Neural cell (in vitro differentiated cells): ENCODE data around the gene GDPD4. TPM values are rescaled to one million over a fixed set of nuclear protein-coding genes. Genes with fewer than 3 reads are reported as not detected.

Source experiments
- H2AFZ ChIP-seq: fragments of 200-600, 300-800 bp; sonication (generic), shearing (Covaris generic); 2 replicates; pipeline ENCODE4 v1.6.0; 2014; ENCODE audit warnings: low read depth, mild to moderate bottlenecking, antibody characterized with exemption, low read length, moderate library complexity
- H3F3A ChIP-seq: fragments of 200-600 bp; shearing (Covaris generic); 2 replicates; pipeline ENCODE4 v1.6.1; 2016; ENCODE audit warnings: mild to moderate bottlenecking, moderate library complexity, mixed read lengths, antibody characterized with exemption, low read length; ENCODE audit not compliant: insufficient read depth, poor library complexity, severe bottlenecking
- H3K27ac ChIP-seq: fragments of 200-600, 300-800 bp; sonication (generic), shearing (Covaris generic); 2 replicates; pipeline ENCODE4 v1.5.1; 2014; ENCODE audit warnings: mild to moderate bottlenecking, low read length, moderate library complexity
- H3K27me3 ChIP-seq: fragments of 300-800, 200-600 bp; sonication (generic), shearing (Covaris generic); 2 replicates; pipeline ENCODE4 v1.6.0; 2014; ENCODE audit warnings: mild to moderate bottlenecking, low read depth, low read length, moderate library complexity; ENCODE audit not compliant: insufficient read depth
- H3K36me3 ChIP-seq: fragments of 300-800, 200-600 bp; sonication (generic), shearing (Covaris generic); 2 replicates; pipeline ENCODE4 v1.5.1; 2014; ENCODE audit warnings: mild to moderate bottlenecking, antibody characterized with exemption, low read length, moderate library complexity; ENCODE audit not compliant: insufficient read depth
- H3K4me2 ChIP-seq: fragments of 300-800, 200-600 bp; sonication (generic), shearing (Covaris generic); 2 replicates; pipeline ENCODE4 v1.6.0; 2014; ENCODE audit warnings: mild to moderate bottlenecking, low read length
- H3K4me3 ChIP-seq: fragments of 300-800, 200-600 bp; sonication (generic), shearing (Covaris generic); 2 replicates; pipeline ENCODE4 v1.5.1; 2014; ENCODE audit warnings: mild to moderate bottlenecking, low read length, moderate library complexity
- H3K79me2 ChIP-seq: fragments of 200-600 bp; shearing (Covaris generic); replicated peaks from 2 replicates; pipeline ENCODE4 v1.6.0; 2014; ENCODE audit warnings: mild to moderate bottlenecking, low read length, moderate library complexity; ENCODE audit not compliant: insufficient read depth
- H3K9ac ChIP-seq: fragments of 300-800, 200-600 bp; sonication (generic), shearing (Covaris generic); 2 replicates; pipeline ENCODE4 v1.6.1; 2016; ENCODE audit warnings: mild to moderate bottlenecking, low read length, mixed read lengths
- H3K9me2 ChIP-seq: fragments of 200-600 bp; shearing (Covaris generic); 2 replicates; pipeline ENCODE4 v1.6.1; 2016; ENCODE audit warnings: mild to moderate bottlenecking, low read length, mixed read lengths; ENCODE audit not compliant: insufficient read depth
- H3K9me3 ChIP-seq: fragments of 200-600, 300-800 bp; sonication (generic), shearing (Covaris generic); 2 replicates; pipeline ENCODE4 v1.6.1; 2016; ENCODE audit warnings: mild to moderate bottlenecking, mixed run types, low read length, moderate library complexity, mixed read lengths
- H4K20me1 ChIP-seq: fragments of 200-600 bp; shearing (Covaris generic); 2 replicates; pipeline ENCODE4 v1.6.1; 2016; ENCODE audit warnings: mild to moderate bottlenecking, mixed run types; ENCODE audit not compliant: insufficient read depth
- EP300 ChIP-seq: fragments of 450-650 bp; conservative IDR thresholded peaks from 2 replicates; pipeline ENCODE4 v1.6.1; 2014; ENCODE audit warnings: antibody characterized with exemption, mild to moderate bottlenecking, moderate library complexity; ENCODE audit not compliant: poor library complexity, severe bottlenecking
- EZH2 ChIP-seq: fragments of 200-600, 300-800 bp; shearing (Covaris generic), sonication (generic); IDR thresholded peaks from 2 replicates; pipeline ENCODE4 v1.6.1; 2014; ENCODE audit warnings: antibody characterized with exemption, low read length, borderline replicate concordance, mild to moderate bottlenecking; ENCODE audit not compliant: insufficient read depth, poor library complexity, severe bottlenecking
- MXI1 ChIP-seq: fragments of 450-650 bp; conservative IDR thresholded peaks from 2 replicates; pipeline ENCODE4 v1.6.1; 2014; ENCODE audit warnings: antibody characterized with exemption, mild to moderate bottlenecking; ENCODE audit not compliant: poor library complexity, severe bottlenecking
- POLR2AphosphoS5 ChIP-seq: IDR thresholded peaks from 2 replicates; pipeline ENCODE4 v1.6.1; 2012
- RAD21 ChIP-seq: fragments of 450-650 bp; conservative IDR thresholded peaks from 2 replicates; pipeline ENCODE4 v1.6.1; 2014; ENCODE audit warnings: antibody characterized with exemption, mild to moderate bottlenecking, moderate library complexity
- SMC3 ChIP-seq: fragments of 450-650 bp; conservative IDR thresholded peaks from 2 replicates; pipeline ENCODE4 v1.6.1; 2014; ENCODE audit warnings: antibody characterized with exemption, mild to moderate bottlenecking, moderate library complexity; ENCODE audit not compliant: poor library complexity
- TAF1 ChIP-seq: IDR thresholded peaks from 2 replicates; pipeline ENCODE4 v1.6.1; 2012; ENCODE audit warnings: low read depth
- polyA plus RNA-seq: library from polyadenylated mRNA; depleted of rRNA; stranded (reverse); fragments of >200 nt; gene quantifications from 2 replicates; pipeline ENCODE4 v1.2.3, GENCODE V29; 2014
- TF ChIP-seq, protein P1 (sequence below): IDR thresholded peaks from 2 replicates; pipeline ENCODE4 v1.6.1; 2012; ENCODE audit warnings: borderline replicate concordance
- TF ChIP-seq, protein P2 (sequence below): fragments of 450-650 bp; IDR thresholded peaks from 2 replicates; pipeline ENCODE4 v1.5.1; 2014; ENCODE audit warnings: antibody characterized with exemption, mild to moderate bottlenecking, moderate library complexity; ENCODE audit not compliant: poor library complexity, severe bottlenecking

The GDPD4 gene
- polyA plus RNA-seq, 1 donor from 2014 or later, result not detected

DNA sequence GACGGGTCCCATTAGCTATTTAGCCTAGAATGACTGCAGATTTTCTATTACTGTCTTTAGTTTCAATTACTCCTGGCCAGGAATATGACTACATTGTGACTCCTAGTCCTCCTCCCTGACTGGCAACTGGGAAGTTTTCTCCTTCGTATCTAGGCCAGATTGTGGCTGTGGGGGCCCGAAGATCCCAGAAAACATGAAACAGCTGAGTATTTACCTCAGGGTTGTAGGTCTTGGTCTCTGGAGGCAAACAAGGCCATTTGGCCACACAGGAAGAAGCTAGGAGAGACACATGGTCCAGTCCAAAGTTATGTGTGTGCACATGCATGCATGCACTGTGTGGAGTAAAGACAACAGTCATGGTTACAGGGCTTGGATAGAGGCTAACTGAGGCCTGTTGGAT, 10.2 kb upstream of the GDPD4 start:
- Histone ChIP-seq H3K9me2 (no peaks in the 10 kb centered on the region), H3K9me3 (no peaks in the 10 kb centered on the region), H3K9ac (no peak overlapping the region), H3K36me3 (no peaks in the 10 kb centered on the region), H3K4me2 (no peak overlapping the region), H4K20me1 (no peaks in the 10 kb centered on the region), H3K79me2 (no peaks in the 10 kb centered on the region), H3F3A (no peaks in the 10 kb centered on the region), H3K27ac (no peak overlapping the region), H2AFZ (no peak overlapping the region), H3K27me3 (no peaks in the 10 kb centered on the region), H3K4me3 (no peak overlapping the region)
- no peak for TF ChIP-seq TAF1
- TF ChIP-seq POLR2AphosphoS5, result no peak
- TF ChIP-seq, protein P1, sequence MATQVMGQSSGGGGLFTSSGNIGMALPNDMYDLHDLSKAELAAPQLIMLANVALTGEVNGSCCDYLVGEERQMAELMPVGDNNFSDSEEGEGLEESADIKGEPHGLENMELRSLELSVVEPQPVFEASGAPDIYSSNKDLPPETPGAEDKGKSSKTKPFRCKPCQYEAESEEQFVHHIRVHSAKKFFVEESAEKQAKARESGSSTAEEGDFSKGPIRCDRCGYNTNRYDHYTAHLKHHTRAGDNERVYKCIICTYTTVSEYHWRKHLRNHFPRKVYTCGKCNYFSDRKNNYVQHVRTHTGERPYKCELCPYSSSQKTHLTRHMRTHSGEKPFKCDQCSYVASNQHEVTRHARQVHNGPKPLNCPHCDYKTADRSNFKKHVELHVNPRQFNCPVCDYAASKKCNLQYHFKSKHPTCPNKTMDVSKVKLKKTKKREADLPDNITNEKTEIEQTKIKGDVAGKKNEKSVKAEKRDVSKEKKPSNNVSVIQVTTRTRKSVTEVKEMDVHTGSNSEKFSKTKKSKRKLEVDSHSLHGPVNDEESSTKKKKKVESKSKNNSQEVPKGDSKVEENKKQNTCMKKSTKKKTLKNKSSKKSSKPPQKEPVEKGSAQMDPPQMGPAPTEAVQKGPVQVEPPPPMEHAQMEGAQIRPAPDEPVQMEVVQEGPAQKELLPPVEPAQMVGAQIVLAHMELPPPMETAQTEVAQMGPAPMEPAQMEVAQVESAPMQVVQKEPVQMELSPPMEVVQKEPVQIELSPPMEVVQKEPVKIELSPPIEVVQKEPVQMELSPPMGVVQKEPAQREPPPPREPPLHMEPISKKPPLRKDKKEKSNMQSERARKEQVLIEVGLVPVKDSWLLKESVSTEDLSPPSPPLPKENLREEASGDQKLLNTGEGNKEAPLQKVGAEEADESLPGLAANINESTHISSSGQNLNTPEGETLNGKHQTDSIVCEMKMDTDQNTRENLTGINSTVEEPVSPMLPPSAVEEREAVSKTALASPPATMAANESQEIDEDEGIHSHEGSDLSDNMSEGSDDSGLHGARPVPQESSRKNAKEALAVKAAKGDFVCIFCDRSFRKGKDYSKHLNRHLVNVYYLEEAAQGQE, result no peak
- TF ChIP-seq RAD21, result no peak
- no peak for TF ChIP-seq EZH2
- no peak for TF ChIP-seq SMC3
- no peak for TF ChIP-seq EP300
- TF ChIP-seq MXI1, result no peak
- TF ChIP-seq, protein P2, sequence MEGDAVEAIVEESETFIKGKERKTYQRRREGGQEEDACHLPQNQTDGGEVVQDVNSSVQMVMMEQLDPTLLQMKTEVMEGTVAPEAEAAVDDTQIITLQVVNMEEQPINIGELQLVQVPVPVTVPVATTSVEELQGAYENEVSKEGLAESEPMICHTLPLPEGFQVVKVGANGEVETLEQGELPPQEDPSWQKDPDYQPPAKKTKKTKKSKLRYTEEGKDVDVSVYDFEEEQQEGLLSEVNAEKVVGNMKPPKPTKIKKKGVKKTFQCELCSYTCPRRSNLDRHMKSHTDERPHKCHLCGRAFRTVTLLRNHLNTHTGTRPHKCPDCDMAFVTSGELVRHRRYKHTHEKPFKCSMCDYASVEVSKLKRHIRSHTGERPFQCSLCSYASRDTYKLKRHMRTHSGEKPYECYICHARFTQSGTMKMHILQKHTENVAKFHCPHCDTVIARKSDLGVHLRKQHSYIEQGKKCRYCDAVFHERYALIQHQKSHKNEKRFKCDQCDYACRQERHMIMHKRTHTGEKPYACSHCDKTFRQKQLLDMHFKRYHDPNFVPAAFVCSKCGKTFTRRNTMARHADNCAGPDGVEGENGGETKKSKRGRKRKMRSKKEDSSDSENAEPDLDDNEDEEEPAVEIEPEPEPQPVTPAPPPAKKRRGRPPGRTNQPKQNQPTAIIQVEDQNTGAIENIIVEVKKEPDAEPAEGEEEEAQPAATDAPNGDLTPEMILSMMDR, result no peak

DNA sequence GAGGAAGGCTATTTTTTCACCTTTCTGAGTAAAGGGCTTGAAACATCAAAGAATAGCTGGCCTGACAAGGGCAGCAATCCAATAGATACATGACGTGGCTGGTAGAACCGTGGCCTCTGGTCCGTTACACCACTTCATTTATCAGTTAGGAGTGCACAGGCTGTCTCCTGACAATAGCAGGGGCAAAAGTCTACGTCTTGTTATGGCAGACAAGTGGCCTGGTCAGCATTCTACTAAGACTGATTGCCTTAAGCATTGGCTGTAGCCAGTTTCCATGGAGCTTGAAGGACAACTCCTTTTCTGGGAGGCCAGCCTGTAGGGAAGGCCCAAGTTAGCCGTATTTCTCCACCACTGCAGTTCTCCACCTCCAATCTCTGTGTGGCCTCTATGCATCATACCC, 9.2 kb upstream of the GDPD4 start:
- Histone ChIP-seq H3K9me3 (no peaks in the 10 kb centered on the region), H3K9ac (no peak overlapping the region), H2AFZ (no peak overlapping the region), H3K27ac (no peak overlapping the region), H3K36me3 (no peaks in the 10 kb centered on the region), H3K4me3 (no peak overlapping the region), H3K4me2 (no peak overlapping the region), H3F3A (no peaks in the 10 kb centered on the region), H3K79me2 (no peaks in the 10 kb centered on the region), H4K20me1 (no peaks in the 10 kb centered on the region), H3K9me2 (no peaks in the 10 kb centered on the region), H3K27me3 (no peaks in the 10 kb centered on the region)
- TF ChIP-seq RAD21 (no peak), TAF1 (no peak), POLR2AphosphoS5 (no peak), SMC3 (no peak), EP300 (no peak), MXI1 (no peak), EZH2 (no peak)
- TF ChIP-seq, protein P2, result no peak
- TF ChIP-seq, protein P1, result no peak
